GM18507 (cell line): Measurements from ENCODE around the gene SIDT2.

ENCODE experiments used
- DNase-seq: peaks from one replicate; pipeline ENCODE4 v3.0.0; 2011; ENCODE audit warnings: low read depth; ENCODE audit not compliant: insufficient read length; ENCODE audit errors: extremely low spot score
- FAIRE-seq: peaks from 2 replicates; lab custom pipeline; 2011; peaks lifted over from hg19 to GRCh38; lab: Jason Lieb, UNC

SIDT2 gene

DNA sequence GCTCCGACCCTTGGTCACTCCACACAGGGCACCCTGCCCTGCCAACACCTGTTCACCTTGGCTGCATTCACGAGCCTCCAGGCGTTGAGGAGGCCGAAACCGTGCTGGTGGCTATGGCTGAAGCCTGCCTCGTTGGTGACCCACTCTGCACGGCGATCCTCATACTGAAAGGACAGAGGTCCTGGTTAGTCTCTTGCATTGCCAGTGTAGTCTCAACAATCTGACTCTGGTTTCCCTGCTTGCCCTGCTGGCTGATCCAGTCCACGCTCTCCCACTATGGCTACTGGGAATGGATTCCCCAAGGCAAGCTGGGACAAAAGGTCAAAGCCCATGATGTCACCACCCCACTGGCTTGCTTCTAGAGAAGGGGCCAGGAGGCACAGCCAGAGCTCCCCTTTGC, 40.5 kb downstream of the SIDT2 start:
- DNase-seq (no peak), FAIRE-seq (no peak)

DNA sequence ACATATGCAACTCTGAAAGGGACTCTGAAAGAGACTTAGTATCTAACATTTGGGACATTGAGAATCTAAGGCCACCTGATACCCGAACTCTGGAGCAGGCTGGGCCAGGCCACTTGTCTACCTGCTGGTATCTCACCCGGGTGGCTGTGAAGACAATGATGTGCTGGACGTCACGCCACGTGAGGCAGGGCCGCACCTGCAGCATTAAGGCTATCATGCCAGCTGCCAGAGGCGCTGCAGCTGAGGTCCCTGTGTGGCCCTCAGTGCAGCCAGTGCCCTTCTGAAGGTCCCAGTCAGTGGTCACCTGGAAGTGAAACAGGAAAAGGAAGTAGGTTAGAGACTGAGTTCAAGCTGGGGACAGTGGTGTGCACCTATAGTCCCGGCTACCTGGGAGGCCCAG, 40.9 kb downstream of the SIDT2 start:
- FAIRE-seq (no peak), DNase-seq (no peak)

DNA sequence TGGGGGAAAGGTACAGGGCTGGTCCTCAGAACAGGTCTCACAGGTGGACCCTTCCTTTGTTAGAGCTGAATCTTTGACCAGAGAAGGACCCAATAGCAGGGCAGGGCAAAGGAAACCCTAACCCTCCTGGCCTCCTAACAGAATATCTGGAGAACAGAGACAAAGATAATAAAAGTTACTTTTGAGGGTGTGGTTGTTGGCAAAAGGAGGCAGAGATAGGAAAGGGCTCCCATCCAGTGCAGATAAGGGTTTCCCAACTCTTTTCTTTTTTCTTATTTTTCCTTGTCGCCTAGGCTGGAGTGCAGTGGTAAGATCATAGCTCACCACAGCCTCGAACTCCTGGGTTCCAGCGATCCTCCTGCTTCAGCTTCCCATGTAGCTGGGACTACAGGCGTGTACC, 41.5 kb downstream of the SIDT2 start:
- FAIRE-seq (no peak), DNase-seq (no peak)

DNA sequence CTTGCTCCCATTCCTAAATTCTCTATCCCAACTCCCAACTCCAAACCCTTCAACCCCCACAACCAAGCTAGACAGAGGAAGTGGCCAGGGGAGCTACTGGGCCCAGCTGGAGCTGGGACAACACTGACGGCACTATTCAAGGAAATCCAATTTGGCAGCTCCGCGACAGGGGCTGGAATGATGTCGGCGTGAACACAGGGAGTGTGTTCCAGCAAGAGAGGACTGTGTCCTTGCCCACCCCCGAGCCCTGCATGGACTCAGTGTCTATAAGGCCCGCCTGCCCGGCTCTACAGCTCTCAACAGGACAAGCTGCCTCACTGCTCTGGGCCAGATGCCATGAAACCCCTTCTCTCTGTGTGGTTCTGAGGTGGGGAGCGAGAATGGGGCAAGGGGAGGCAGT, 42.0 kb downstream of the SIDT2 start:
- no peak for DNase-seq
- FAIRE-seq, result no peak

DNA sequence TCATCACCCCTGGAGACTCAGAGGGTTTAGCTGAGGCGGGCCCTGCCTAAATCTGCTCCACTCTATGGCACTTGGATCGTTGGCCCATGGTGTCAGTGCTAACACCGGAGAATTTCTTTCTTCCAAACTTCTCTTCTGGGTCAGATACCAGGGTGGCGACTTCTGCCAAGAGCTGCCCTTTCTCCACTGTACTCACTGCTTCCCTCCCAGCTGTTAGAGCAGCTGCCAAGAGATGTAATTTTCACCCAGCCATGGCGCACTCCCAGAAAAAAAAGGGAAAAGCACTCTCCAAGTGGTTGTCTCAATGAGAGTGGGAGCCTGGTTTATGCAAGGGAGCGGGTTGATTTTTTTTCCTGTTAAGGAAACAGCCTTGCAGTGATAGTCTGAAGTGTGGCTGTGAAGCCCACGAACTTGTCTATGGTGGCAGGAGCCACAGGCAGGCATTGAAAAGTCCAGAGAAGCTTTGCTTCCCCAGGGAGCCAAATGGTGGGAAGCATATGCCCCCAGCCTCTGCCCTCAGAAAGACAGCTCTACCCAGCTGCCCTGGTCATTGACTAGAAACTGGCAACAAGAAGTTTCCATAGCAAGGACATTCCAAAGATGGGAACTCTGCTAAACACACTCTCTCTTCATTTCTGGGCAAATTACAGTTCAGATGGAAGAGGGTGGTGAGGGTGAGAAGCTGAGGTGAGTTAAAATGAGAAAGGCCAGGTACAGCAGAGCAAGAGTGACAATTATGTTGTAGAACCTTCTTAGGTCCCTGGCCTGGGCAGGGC, 42.6 kb downstream of the SIDT2 start:
- no peak for FAIRE-seq
- no peak for DNase-seq

DNA sequence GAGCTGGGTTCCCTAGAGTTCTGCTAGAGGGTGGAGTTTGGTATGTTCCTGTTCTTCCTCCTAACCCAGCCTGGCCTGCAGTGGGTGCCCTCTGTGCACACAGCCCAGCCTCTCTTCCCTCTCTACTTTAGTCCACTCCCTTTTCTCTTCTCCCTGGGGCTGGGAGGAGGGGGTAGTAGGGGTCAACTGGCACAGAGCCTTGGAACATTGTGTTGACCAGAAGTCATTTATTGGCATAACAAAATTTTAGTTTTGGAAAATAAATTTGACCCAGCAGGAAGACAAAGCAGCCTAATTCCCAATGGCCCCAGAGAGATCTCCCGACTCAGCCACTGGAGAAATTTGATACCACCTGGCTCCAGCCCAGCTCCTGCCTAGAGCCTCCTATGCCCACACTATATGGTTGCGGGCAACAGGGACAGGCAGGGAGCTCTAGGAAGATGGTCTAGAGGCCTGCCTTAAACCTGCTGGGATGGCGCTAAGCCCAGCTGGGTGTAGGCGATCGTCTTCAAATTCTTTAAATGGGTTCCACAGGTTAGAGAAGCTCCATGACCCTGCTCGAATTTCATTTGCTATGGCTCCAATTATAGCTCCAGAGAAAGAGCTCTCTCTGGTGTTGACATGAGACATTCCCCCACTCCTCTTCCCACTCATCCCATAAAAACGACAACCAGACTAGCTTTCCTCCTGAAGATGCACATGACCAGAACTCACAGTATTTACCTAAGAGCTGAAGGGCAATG, 43.4 kb downstream of the SIDT2 start:
- no peak for FAIRE-seq
- no peak for DNase-seq

- DNase-seq, result no peak
- no peak for FAIRE-seq
These were observed 44.6 kb downstream of the SIDT2 start for GRCh38 chr11:117222991-117223740.

GRCh38 chr11:117223741-117224689, 45.5 kb downstream of the SIDT2 start:
- DNase-seq (no peak), FAIRE-seq (no peak)

GRCh38 chr11:117225553-117226170, 47.1 kb downstream of the SIDT2 start:
- no peak for DNase-seq
- no peak for FAIRE-seq

GRCh38 chr11:117226388-117227385, 48.1 kb downstream of the SIDT2 start:
- FAIRE-seq, result peak; percentile 77
- peak; percentile 53 for DNase-seq

DNA sequence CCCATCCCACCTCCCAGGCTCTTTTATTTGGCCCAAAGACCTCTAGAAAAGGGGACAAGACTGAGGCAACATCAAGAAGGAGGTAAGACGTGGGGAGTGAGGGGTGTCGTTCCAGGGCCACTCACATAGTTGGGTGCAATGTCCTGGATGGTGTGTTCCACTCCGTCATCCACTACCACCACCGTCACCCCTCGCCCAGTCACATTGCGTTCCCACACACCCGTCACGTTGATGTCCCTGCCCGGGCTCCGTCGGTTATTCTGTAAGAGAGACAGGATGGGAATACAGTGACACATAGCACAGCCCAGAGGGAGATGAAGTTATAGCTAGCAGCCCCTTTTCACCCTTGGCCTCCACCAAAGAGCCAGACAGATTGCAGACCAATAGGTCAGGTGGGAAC, 49.5 kb downstream of the SIDT2 start:
- DNase-seq (no peak), FAIRE-seq (no peak)

DNA sequence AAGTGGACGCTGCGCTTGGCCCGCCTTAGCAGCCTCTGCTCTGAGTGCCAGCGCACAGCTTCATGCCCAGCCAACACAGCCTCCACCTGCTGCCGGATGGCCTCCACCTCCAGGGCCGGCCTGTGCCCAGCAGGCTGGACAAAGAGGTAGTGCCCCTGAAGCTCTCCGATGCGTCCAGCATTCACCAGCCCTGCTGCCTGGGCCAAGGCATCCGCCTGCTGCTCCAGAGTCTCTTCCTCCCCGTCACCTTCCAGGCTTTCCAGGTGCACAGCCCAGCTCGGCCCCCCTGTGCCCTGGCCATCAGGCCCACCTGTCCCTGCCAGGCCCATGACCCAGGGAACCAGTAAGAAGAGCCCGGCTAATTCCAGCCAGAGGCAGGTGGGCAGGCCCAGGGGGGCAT, 50.9 kb downstream of the SIDT2 start:
- no peak for FAIRE-seq
- DNase-seq, result no peak

GRCh38 chr11:117229931-117230285, 51.4 kb downstream of the SIDT2 start:
- DNase-seq, result no peak
- no peak for FAIRE-seq

DNA sequence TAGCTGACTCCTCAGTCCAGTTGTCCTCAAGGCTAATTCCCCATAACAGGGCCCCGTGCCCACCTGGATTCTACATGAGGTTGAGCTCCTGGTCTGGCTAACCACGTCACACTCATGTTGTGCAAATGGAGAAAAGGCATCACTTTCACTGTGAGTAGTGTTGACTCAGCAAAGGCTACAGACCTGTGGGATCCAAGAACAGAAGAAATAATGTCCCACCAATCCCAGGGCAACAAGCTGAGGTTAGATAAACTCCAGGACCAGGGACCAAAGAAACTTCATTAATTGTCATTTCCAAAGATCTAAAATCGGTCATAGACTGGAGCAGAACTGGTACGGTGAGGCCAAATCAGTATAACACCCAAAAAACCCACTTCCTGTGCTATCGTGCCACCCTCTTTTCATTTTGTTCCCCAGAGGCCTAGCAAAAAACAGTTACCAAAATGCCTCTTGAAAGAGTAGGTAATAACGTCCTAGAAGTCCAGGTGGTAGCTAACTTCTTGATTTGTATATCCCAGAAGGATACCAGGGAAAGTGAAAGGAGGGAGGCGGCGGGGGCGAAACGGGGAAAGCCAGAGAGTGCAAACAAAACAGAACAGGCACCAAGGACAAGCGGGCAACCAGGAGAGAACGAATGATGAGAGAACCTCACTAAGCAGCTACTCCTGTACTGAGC, 51.9 kb downstream of the SIDT2 start:
- DNase-seq (peak; percentile 25), FAIRE-seq (peak; percentile 90)

DNA sequence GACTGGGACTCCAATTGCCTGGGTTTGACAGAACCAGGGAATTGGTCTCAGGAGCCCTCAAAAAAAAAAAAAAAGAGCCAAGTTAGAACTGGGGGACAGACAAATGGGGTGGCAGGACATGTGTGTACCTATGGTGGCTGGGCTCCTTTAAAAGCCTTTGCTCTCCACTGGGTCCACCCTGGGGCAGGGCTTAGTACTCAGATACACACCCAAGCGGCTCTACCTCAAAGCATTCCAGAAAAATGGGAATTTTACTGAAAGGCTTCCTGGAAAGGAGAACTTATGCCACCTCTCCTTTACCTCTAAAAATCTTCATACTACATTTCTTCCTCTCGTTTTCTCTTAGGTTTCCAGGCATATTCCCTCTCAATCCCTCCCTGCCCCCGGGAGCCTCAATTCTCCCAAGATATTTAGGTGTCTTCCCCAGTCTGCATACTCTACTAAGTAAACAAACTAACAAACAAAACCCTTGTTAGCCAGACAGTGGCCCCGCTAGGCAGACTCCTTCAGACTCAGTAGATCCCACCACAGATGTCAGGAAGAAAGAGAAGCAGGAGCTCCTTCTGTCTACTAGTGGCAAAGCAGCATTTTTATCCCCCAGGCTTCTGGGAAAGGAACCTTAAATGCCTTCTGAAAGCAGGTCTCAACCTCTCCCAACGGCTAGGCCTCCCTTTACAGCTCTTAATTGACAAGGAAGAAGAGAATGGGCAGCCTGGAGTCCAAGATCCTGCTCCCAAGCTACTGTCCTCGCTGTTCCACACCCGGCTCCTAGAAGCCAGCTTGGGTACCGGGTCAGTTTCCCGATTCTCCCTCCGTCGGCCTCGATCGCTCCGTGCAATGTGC, 52.7 kb downstream of the SIDT2 start:
- FAIRE-seq (no peak), DNase-seq (no peak)

- DNase-seq (no peak), FAIRE-seq (no peak)
These were observed 53.2 kb downstream of the SIDT2 start, which contains the start of gene PCSK7 for GRCh38 chr11:117231842-117232091. PCSK7 (minus strand) TSS chr11:117232073; CDS start chr11:117229844, 2,229 bp downstream.
